Naive thymus-derived CD4-positive, alpha-beta T cell (primary cell): Measurements from ENCODE around the gene BRSK1. TPM values are rescaled to one million over a fixed set of nuclear protein-coding genes. Genes with fewer than 3 reads are reported as not detected.

Experiments used
- ATAC-seq: fragments of 150-1000 bp; cut with Tn5 transposase; 2 replicates; pipeline ENCODE4 v1.10.0; 2021; ENCODE audit warnings: mild to moderate bottlenecking, moderate library complexity
- CTCF ChIA-PET: fragments of 350-600 bp; sonication (Branson Sonifier 250); formaldehyde crosslinking; loops from one replicate; lab custom pipeline; 2021; ENCODE audit warnings: antibody characterized with exemption; lab: Charles Lee
- POLR2A ChIA-PET: fragments of 350-600 bp; sonication (Branson Sonifier 250); formaldehyde crosslinking; loops from one replicate; lab custom pipeline; 2021; ENCODE audit warnings: antibody characterized with exemption, inconsistent platforms; lab: Charles Lee
- DNase-seq, 9 donors: peaks; one replicate each; pipeline versions ENCODE4 v3.0.0 to v3.0.0-alpha.2; 2020 to 2022; ENCODE audit warnings: mixed read lengths in 1 of 9
- H3K27ac ChIP-seq: one replicate; pipeline ENCODE4 v1.7.0; 2013; ENCODE audit warnings: mild to moderate bottlenecking, low read depth, low read length, moderate library complexity
- H3K27me3 ChIP-seq, 2 donors: one replicate each; pipeline ENCODE4 v1.7.0; 2013; ENCODE audit warnings: low read length in 2 of 2, mild to moderate bottlenecking in 2 of 2, moderate library complexity in 2 of 2; ENCODE audit not compliant: control insufficient read depth in 2 of 2, insufficient read depth in 2 of 2
- H3K36me3 ChIP-seq, 3 experiments: 1 replicate in 2 of 3; 2 replicates in 1 of 3; pipeline ENCODE4 v1.7.0; 2013; ENCODE audit warnings: low read length in 3 of 3, mild to moderate bottlenecking in 3 of 3, moderate library complexity in 1 of 3; ENCODE audit not compliant: insufficient read depth in 3 of 3, control insufficient read depth in 2 of 3
- H3K4me1 ChIP-seq, 2 donors: one replicate each; pipeline ENCODE4 v1.7.0; 2013; ENCODE audit warnings: low read length in 2 of 2, mild to moderate bottlenecking in 2 of 2, moderate library complexity in 1 of 2; ENCODE audit not compliant: control insufficient read depth in 2 of 2, insufficient read depth in 2 of 2
- H3K4me3 ChIP-seq: 2 replicates; pipeline ENCODE4 v1.7.0; 2013; ENCODE audit warnings: mild to moderate bottlenecking, low read length
- H3K9me3 ChIP-seq, 3 experiments: 1 replicate in 2 of 3; 2 replicates in 1 of 3; pipeline ENCODE4 v1.7.0; 2013; ENCODE audit warnings: low read length in 3 of 3; ENCODE audit not compliant: control insufficient read depth in 2 of 3
- H3K27ac Mint-ChIP-seq, 9 donors: one replicate each; pipeline ENCODE4 v1.8.0; 2020 to 2022; ENCODE audit warnings: mixed read lengths in 9 of 9, mild to moderate bottlenecking in 8 of 9, moderate library complexity in 5 of 9, inconsistent platforms in 2 of 9
- H3K27me3 Mint-ChIP-seq, 5 donors: one replicate each; pipeline ENCODE4 v1.8.0; 2021 to 2022; ENCODE audit warnings: mixed read lengths in 5 of 5, mild to moderate bottlenecking in 1 of 5
- H3K36me3 Mint-ChIP-seq, 5 donors: one replicate each; pipeline ENCODE4 v1.8.0; 2020 to 2022; ENCODE audit warnings: mixed read lengths in 5 of 5, mild to moderate bottlenecking in 3 of 5, inconsistent platforms in 1 of 5
- H3K4me1 Mint-ChIP-seq, 7 donors: one replicate each; pipeline ENCODE4 v1.8.0; 2020 to 2022; ENCODE audit warnings: mixed read lengths in 7 of 7, mild to moderate bottlenecking in 3 of 7, inconsistent platforms in 1 of 7
- H3K4me3 Mint-ChIP-seq, 10 donors: one replicate each; pipeline ENCODE4 v1.8.0; 2020 to 2022; ENCODE audit warnings: mild to moderate bottlenecking in 10 of 10, mixed read lengths in 10 of 10, moderate library complexity in 6 of 10, inconsistent platforms in 2 of 10
- H3K9me3 Mint-ChIP-seq, 11 donors: one replicate each; pipeline ENCODE4 v1.8.0; 2020 to 2022; ENCODE audit warnings: mixed read lengths in 11 of 11, mild to moderate bottlenecking in 4 of 11, inconsistent platforms in 1 of 11, moderate library complexity in 1 of 11
- intact Hi-C, 2 donors: fragments of 100-400 bp; cut with micrococcal nuclease; formaldehyde crosslinking; loops; one replicate each; pipeline ENCODE4 v1.15.1; 2023
- polyA plus RNA-seq, 2 donors: library from polyadenylated mRNA; unstranded; fragments of 300-500 nt; fragmentation: Illumina TruSeq; gene quantifications; one replicate each; pipeline ENCODE4 v1.2.3, GENCODE V29; 2021
- total RNA-seq, 6 experiments: library from RNA in 5 of 6; stranded (reverse) in 5 of 6; gene quantifications; 1 replicate in 5 of 6; 2 replicates in 1 of 6; pipeline ENCODE4 v1.2.3 and lab custom pipeline; 2021 to 2026

The BRSK1 gene
- total and polyA plus RNA-seq, 7 experiments from 2014 or later, result 0.41 to 6.3 (median 3.4) TPM; not detected in 2

DNA sequence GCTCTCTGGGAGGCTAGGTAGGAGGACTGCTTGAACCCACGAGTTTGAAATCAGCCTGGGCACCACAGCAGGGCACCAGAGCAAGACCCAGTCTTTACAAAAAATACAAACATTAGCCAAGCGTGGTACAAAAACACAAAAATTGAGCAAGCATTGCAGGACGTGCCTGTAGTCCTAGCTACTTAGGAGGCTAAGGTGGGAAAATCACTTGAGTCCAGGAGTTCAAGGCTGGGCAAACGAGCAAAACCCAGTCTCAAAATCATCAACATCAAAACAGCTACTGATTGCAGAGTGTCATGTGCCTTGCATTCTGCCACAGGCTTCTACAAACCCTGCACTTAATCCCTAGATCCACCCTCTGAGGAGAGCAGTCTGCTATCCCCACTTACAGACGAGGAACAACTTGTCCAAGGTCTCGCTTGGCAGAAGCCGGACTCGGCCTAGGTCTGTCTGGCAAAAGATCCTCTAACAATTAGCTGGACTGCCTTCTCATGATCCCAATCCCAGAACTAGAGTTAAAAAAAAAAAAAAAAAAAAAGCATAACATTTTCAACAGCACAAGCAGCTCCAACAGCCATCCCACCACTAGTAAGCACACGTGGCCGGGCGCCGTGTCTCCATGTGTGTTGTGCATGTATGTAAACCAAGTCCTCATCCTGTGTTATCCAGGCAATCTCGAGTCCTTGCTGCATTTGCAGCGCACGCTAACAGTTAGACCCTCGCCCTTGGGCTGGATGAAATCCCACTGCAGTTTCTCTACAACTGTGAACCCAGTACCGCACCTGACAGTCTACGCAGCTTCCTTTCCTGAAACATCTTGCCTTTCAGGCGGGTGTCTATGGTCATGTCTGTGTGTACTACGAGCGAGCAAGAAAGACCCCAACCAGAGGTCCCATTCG is 27.0 kb upstream of the BRSK1 start:
- Mint-ChIP-seq H3K27me3 (no peaks in the 10 kb centered on the region), H3K4me3 (peak overlapping the region; percentile 89 to 99 (median 98)), H3K4me1 (peaks cover 50 to 67% (median 61%) of the 10 kb centered on the region in 7 donors), H3K9me3 (no peaks in the 10 kb centered on the region), H3K36me3 (peaks cover 0 to 43% (median 0%) of the 10 kb centered on the region in 5 donors), H3K27ac (peak overlapping the region; percentile 95 to 99 (median 97))
- ChIA-PET CTCF (interaction anchor here (0.6 to 1.4 kb wide), 3 partner anchors 9 to 52 kb away, joined by 3 to 4 read pairs (median 3); no protein-coding TSS in a partner anchor), POLR2A (interaction anchor here (0.7 to 12.3 kb wide), 13 partner anchors 8 to 386 kb away, joined by 3 to 156 read pairs (median 4); partner anchors contain the start of genes BRSK1, HSPBP1, KMT5C and TMEM238)
- Histone ChIP-seq H3K4me3 (peak overlapping the region; percentile 77), H3K27ac (peak overlapping the region; percentile 94), H3K4me1 (peaks cover 48 to 63% of the 10 kb centered on the region in 2 donors), H3K36me3 (peaks cover 0 to 9% (median 0%) of the 10 kb centered on the region in 3 experiments), H3K27me3 (no peaks in the 10 kb centered on the region), H3K9me3 (no peaks in the 10 kb centered on the region)
- intact Hi-C loops, result loop anchor here (5.0 to 10.0 kb wide), 6 partner anchors 35 to 888 kb away; partner anchors contain the start of genes COX6B2 (in 1 of the 2), PPP1R12C (in 1 of the 2) and ZNF444 (in 1 of the 2)
- DNase-seq, result peak in 1 of 9 donors; percentile 30
- ATAC-seq, result no peak

DNA sequence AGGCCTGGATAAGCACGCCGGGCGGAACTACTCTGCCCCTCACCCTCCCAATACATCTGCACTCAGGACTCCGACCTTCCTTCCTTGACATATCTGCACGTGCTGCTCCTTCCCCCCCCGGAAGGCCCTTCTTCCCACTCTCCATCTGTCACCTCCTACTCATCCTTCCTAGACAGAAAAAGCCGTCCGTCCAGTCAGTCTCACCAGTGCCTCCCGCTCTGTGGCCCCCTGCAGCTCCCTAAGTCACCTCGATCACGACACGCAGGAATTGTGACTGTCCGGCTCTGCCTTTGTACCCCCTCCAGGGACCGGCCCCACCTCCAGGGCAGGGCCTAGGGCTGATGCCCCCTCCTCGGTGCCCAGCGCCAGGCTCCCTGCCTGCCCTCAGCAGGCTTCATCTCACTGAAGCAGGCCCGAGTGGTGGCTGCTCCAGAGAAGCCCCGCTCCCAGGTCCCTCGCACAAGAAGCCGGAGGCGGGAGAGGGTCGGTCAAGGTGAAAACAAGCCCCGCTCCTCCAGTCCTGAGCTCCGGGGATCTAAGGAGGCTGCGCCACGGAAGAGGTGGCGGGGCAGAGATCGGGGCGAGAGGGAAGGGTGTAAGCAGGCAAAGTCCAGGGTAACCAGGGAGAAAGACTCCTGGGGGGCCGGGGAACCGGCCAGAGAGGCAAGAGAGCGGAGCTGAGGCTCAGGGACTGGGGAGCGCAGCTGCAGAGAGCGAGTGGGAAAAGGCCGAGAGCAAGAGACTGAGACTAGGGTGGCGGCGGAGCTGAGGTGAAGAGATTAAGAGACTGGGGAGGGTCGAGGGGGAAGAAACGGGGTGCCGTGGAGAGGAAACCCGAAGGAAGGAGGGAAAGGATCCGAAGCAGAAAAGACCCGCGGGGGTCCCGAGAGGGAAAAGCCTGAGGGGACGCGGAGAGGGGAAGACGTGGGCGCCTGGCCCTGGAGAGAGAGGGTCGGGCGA is 26.1 kb upstream of the BRSK1 start:
- DNase-seq (peak in 5 of 9 donors; percentile 30 to 45 (median 37)), ATAC-seq (no peak)
- H3K27me3 Mint-ChIP-seq, result no peaks in the 10 kb centered on the region
- CTCF ChIA-PET, result interaction anchor here (1.0 to 1.4 kb wide), 2 partner anchors 10 to 25 kb away, joined by 3 read pairs; no protein-coding TSS in a partner anchor
- H3K27me3 ChIP-seq, result no peaks in the 10 kb centered on the region
- intact Hi-C loops, result loop anchor here (2.0 to 10.0 kb wide), 9 partner anchors 35 to 887 kb away; partner anchors contain the start of genes ZNF444 (in 2 of the 2), COX6B2 (in 1 of the 2), PPP1R12C (in 1 of the 2) and ZNF580 (in 1 of the 2)
- H3K4me3 Mint-ChIP-seq, result peak overlapping the region; percentile 89 to 99 (median 98)
- POLR2A ChIA-PET, result interaction anchor here (0.6 to 12.3 kb wide), 9 partner anchors 9 to 178 kb away, joined by 3 to 156 read pairs (median 4); partner anchors contain the start of genes BRSK1, HSPBP1, PTPRH and TMEM238
- H3K27ac ChIP-seq, result peak overlapping the region; percentile 94
- H3K36me3 Mint-ChIP-seq, result peaks cover 0 to 46% (median 4%) of the 10 kb centered on the region in 5 donors
- H3K27ac Mint-ChIP-seq, result peak overlapping the region; percentile 95 to 99 (median 97)
- H3K9me3 ChIP-seq, result no peaks in the 10 kb centered on the region
- peak overlapping the region; percentile 77 for H3K4me3 ChIP-seq
- H3K4me1 Mint-ChIP-seq, result peaks cover 48 to 57% (median 52%) of the 10 kb centered on the region in 7 donors
- peaks cover 40 to 53% of the 10 kb centered on the region in 2 donors for H3K4me1 ChIP-seq
- no peaks in the 10 kb centered on the region for H3K9me3 Mint-ChIP-seq
- H3K36me3 ChIP-seq, result peaks cover 0 to 9% (median 0%) of the 10 kb centered on the region in 3 experiments

DNA sequence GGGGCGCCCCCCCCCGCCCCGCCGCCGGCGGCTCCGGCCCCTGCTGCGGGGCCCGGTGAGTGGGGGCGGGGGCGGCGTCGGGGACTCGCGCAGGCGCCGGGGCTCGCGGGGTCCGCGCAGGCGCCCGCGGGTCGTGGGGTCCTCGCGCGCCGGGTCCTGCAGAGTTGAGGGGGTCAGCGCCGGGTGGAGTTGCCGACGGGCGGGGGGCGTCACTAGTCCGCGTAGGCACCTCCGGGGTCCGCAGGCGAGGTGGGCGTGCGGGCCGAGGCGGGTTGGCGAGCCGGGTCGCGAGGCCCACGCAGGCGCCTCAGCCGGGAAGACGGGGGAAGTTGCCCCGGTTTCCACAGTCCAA is 25.3 kb upstream of the BRSK1 start:
- peak overlapping the region; percentile 87 for H3K4me3 ChIP-seq

GRCh38 chr19:55258828-55259539 is 24.8 kb upstream of the BRSK1 start, which contains the start of gene PPP6R1:
Gene PPP6R1 (minus strand): TSS chr19:55259017. CDS start chr19:55247103, 11,914 bp downstream.
- H3K4me3 ChIP-seq, result peak within 1 kb of the TSS; percentile 87
- H3K27me3 ChIP-seq, result no peaks in the 10 kb centered on the region
- peak; percentile 92 to 97 (median 96) for DNase-seq
- H3K4me1 ChIP-seq, result peaks cover 31 to 43% of the 10 kb centered on the region in 2 donors
- H3K27ac Mint-ChIP-seq, result peak within 1 kb of the TSS; percentile 97 to 99 (median 98)
- POLR2A ChIA-PET, result interaction anchor here (0.6 to 12.3 kb wide), 25 partner anchors 8 to 395 kb away, joined by 3 to 156 read pairs (median 4); partner anchors contain the start of genes BRSK1, FIZ1, HSPBP1 and ISOC2
- H3K9me3 Mint-ChIP-seq, result no peaks in the 10 kb centered on the region
- CTCF ChIA-PET, result interaction anchor here (0.6 to 1.8 kb wide), 3 partner anchors 43 to 383 kb away, joined by 3 to 8 read pairs (median 4); no protein-coding TSS in a partner anchor
- peak; percentile 91 for ATAC-seq
- intact Hi-C loops, result loop anchor here (1.0 to 10.0 kb wide), 20 partner anchors 21 to 886 kb away; partner anchors contain the start of genes FIZ1 (in 2 of the 2), HSPBP1 (in 2 of the 2), KMT5C (in 2 of the 2) and PPP1R12C (in 2 of the 2)
- H3K36me3 ChIP-seq, result peaks cover 0 to 9% (median 0%) of the 10 kb centered on the region in 3 experiments
- H3K27ac ChIP-seq, result peak within 1 kb of the TSS; percentile 94
- peaks cover 36 to 45% (median 41%) of the 10 kb centered on the region in 7 donors for H3K4me1 Mint-ChIP-seq
- no peaks in the 10 kb centered on the region for H3K9me3 ChIP-seq
- H3K36me3 Mint-ChIP-seq, result peaks cover 0 to 40% (median 4%) of the 10 kb centered on the region in 5 donors
- no peaks in the 10 kb centered on the region for H3K27me3 Mint-ChIP-seq
- H3K4me3 Mint-ChIP-seq, result peak within 1 kb of the TSS; percentile 89 to 99 (median 98)

More for the DNA sequence above, 25.3 kb upstream of the BRSK1 start:
- H3K4me1 ChIP-seq, result peaks cover 33 to 46% of the 10 kb centered on the region in 2 donors
- Mint-ChIP-seq H3K4me1 (peaks cover 41 to 50% (median 46%) of the 10 kb centered on the region in 7 donors), H3K9me3 (no peaks in the 10 kb centered on the region), H3K36me3 (peaks cover 0 to 45% (median 4%) of the 10 kb centered on the region in 5 donors), H3K4me3 (peak overlapping the region; percentile 87 to 99 (median 96)), H3K27ac (peak overlapping the region in 7 of 9 donors; percentile 97 to 99 (median 98)), H3K27me3 (no peaks in the 10 kb centered on the region)
- H3K9me3 ChIP-seq, result no peaks in the 10 kb centered on the region
- H3K27ac ChIP-seq, result peak overlapping the region; percentile 94
- CTCF ChIA-PET, result interaction anchor here (1.8 kb wide), 1 partner anchor 43 kb away, joined by 8 read pairs; no protein-coding TSS in a partner anchor
- H3K27me3 ChIP-seq, result no peaks in the 10 kb centered on the region
- H3K36me3 ChIP-seq, result peaks cover 0 to 9% (median 0%) of the 10 kb centered on the region in 3 experiments
- peak; percentile 12 for ATAC-seq
- intact Hi-C loops, result loop anchor here (2.0 to 10.0 kb wide), 9 partner anchors 34 to 886 kb away; partner anchors contain the start of genes ZNF444 (in 2 of the 2), COX6B2 (in 1 of the 2), PPP1R12C (in 1 of the 2) and ZNF580 (in 1 of the 2)
- POLR2A ChIA-PET, result interaction anchor here (0.9 to 12.3 kb wide), 9 partner anchors 11 to 368 kb away, joined by 3 to 156 read pairs (median 5); partner anchors contain the start of genes BRSK1, HSPBP1, ISOC2 and KMT5C
- peak in 3 of 9 donors; percentile 33 to 65 (median 40) for DNase-seq
